ENCODE results near the gene DENND1A.

DENND1A gene

GRCh38 chr9:123493627-123494026 is 436.3 kb downstream of the DENND1A start:
- Histone ChIP-seq H2BK5ac (ENCODE audit: low read depth, low read length, poor library complexity, severe bottlenecking) (no peak overlapping the region), H3K27me3 (ENCODE audit: control insufficient read depth in 1 of 2, insufficient read depth in 1 of 2, low read length in 2 of 2) (no peaks in the 10 kb centered on the region), H4K91ac (ENCODE audit: low read length) (no peak overlapping the region), H3K4me3 (ENCODE audit: insufficient read depth in 1 of 2, low read depth in 1 of 2, low read length in 2 of 2) (no peak overlapping the region), H3K4me2 (ENCODE audit: low read length, poor library complexity, severe bottlenecking) (no peak overlapping the region), H3K14ac (ENCODE audit: low read length in 2 of 2) (no peak overlapping the region), H2BK120ac (ENCODE audit: low read depth, low read length) (no peak overlapping the region), H3K9me3 (ENCODE audit: control insufficient read depth, low read length) (no peaks in the 10 kb centered on the region), H3K4ac (ENCODE audit: low read depth in 1 of 2, low read length in 2 of 2) (no peak overlapping the region), H3K18ac (ENCODE audit: low read depth in 1 of 2, low read length in 2 of 2) (no peak overlapping the region), H3K23ac (ENCODE audit: low read length in 2 of 2) (no peak overlapping the region), H3K27ac (ENCODE audit: low read length, poor library complexity, severe bottlenecking) (no peak overlapping the region), H3K9ac (ENCODE audit: low read length) (no peak overlapping the region), H2BK15ac (ENCODE audit: low read depth, poor library complexity, severe bottlenecking) (no peak overlapping the region), H3K36me3 (ENCODE audit: control insufficient read depth in 1 of 2, insufficient read depth in 2 of 2, low read depth in 1 of 2, low read length in 2 of 2) (no peaks in the 10 kb centered on the region), H2BK12ac (ENCODE audit: low read length in 2 of 2) (no peak overlapping the region), H2AK5ac (ENCODE audit: low read length, severe bottlenecking) (no peak overlapping the region), H4K8ac (ENCODE audit: low read length) (no peak overlapping the region), H2AFZ (ENCODE audit: low read depth, low read length) (no peak overlapping the region), H3K79me1 (replicated peaks; ENCODE audit: low read length, poor library complexity, severe bottlenecking) (no peaks in the 10 kb centered on the region), H3K4me1 (ENCODE audit: control insufficient read depth, insufficient read depth, low read depth, low read length) (no peaks in the 10 kb centered on the region)
- DNase-seq = no peak
- WGBS = 92% methylated on average over 5 of the region's 8 CpGs

DNA sequence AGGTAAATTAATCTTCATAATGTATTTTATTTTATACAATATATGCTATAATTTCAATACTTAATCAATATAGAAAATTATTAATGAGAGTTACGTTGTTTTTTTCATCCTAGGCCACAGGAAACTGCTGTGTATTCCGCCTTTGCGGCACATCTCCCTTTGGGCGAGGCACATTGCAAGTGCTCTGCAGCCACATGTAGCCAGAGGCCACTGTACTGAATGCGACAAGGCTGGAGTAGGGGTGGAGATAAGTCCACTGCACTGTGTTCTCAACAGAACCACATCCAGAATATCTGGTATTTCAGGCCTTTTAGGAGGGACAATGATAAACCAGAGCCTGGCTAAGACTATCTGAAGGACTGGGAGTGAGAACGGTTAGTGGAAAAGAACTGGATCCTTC is 439.2 kb downstream of the DENND1A start:
- Histone ChIP-seq H3K9ac (ENCODE audit: low read length) (no peak overlapping the region), H3K79me1 (replicated peaks; ENCODE audit: low read length, poor library complexity, severe bottlenecking) (no peaks in the 10 kb centered on the region), H3K4ac (ENCODE audit: low read depth in 1 of 2, low read length in 2 of 2) (no peak overlapping the region), H3K23ac (ENCODE audit: low read length in 2 of 2) (no peak overlapping the region), H3K14ac (ENCODE audit: low read length in 2 of 2) (no peak overlapping the region), H2BK5ac (ENCODE audit: low read depth, low read length, poor library complexity, severe bottlenecking) (no peak overlapping the region), H3K4me1 (ENCODE audit: control insufficient read depth, insufficient read depth, low read depth, low read length) (no peaks in the 10 kb centered on the region), H4K91ac (ENCODE audit: low read length) (no peak overlapping the region), H2BK15ac (ENCODE audit: low read depth, poor library complexity, severe bottlenecking) (no peak overlapping the region), H3K27me3 (ENCODE audit: control insufficient read depth in 1 of 2, insufficient read depth in 1 of 2, low read length in 2 of 2) (no peaks in the 10 kb centered on the region), H3K18ac (ENCODE audit: low read depth in 1 of 2, low read length in 2 of 2) (no peak overlapping the region), H4K8ac (ENCODE audit: low read length) (no peak overlapping the region), H3K4me2 (ENCODE audit: low read length, poor library complexity, severe bottlenecking) (no peak overlapping the region), H3K4me3 (ENCODE audit: insufficient read depth in 1 of 2, low read depth in 1 of 2, low read length in 2 of 2) (no peak overlapping the region), H3K36me3 (ENCODE audit: control insufficient read depth in 1 of 2, insufficient read depth in 2 of 2, low read depth in 1 of 2, low read length in 2 of 2) (no peaks in the 10 kb centered on the region), H2BK12ac (ENCODE audit: low read length in 2 of 2) (no peak overlapping the region), H2AK5ac (ENCODE audit: low read length, severe bottlenecking) (no peak overlapping the region), H2BK120ac (ENCODE audit: low read depth, low read length) (no peak overlapping the region), H3K9me3 (ENCODE audit: control insufficient read depth, low read length) (no peaks in the 10 kb centered on the region), H2AFZ (ENCODE audit: low read depth, low read length) (no peak overlapping the region), H3K27ac (ENCODE audit: low read length, poor library complexity, severe bottlenecking) (no peak overlapping the region)
- WGBS = 95% methylated on average over 5 of the region's 6 CpGs
- no peak for DNase-seq

- Histone ChIP-seq H2BK12ac (ENCODE audit: low read length in 2 of 2) (no peak overlapping the region), H3K27me3 (ENCODE audit: control insufficient read depth in 1 of 2, insufficient read depth in 1 of 2, low read length in 2 of 2) (no peaks in the 10 kb centered on the region), H3K36me3 (ENCODE audit: control insufficient read depth in 1 of 2, insufficient read depth in 2 of 2, low read depth in 1 of 2, low read length in 2 of 2) (no peaks in the 10 kb centered on the region), H2AFZ (ENCODE audit: low read depth, low read length) (no peak overlapping the region), H3K9me3 (ENCODE audit: control insufficient read depth, low read length) (no peaks in the 10 kb centered on the region), H4K91ac (ENCODE audit: low read length) (no peak overlapping the region), H3K23ac (ENCODE audit: low read length in 2 of 2) (no peak overlapping the region), H3K9ac (ENCODE audit: low read length) (no peak overlapping the region), H3K79me1 (replicated peaks; ENCODE audit: low read length, poor library complexity, severe bottlenecking) (no peaks in the 10 kb centered on the region), H3K4me2 (ENCODE audit: low read length, poor library complexity, severe bottlenecking) (no peak overlapping the region), H3K4ac (ENCODE audit: low read depth in 1 of 2, low read length in 2 of 2) (no peak overlapping the region), H2BK5ac (ENCODE audit: low read depth, low read length, poor library complexity, severe bottlenecking) (no peak overlapping the region), H3K4me3 (ENCODE audit: insufficient read depth in 1 of 2, low read depth in 1 of 2, low read length in 2 of 2) (no peak overlapping the region), H3K18ac (ENCODE audit: low read depth in 1 of 2, low read length in 2 of 2) (no peak overlapping the region), H2AK5ac (ENCODE audit: low read length, severe bottlenecking) (no peak overlapping the region), H3K27ac (ENCODE audit: low read length, poor library complexity, severe bottlenecking) (no peak overlapping the region), H4K8ac (ENCODE audit: low read length) (no peak overlapping the region), H3K14ac (ENCODE audit: low read length in 2 of 2) (no peak overlapping the region), H2BK15ac (ENCODE audit: low read depth, poor library complexity, severe bottlenecking) (no peak overlapping the region), H3K4me1 (ENCODE audit: control insufficient read depth, insufficient read depth, low read depth, low read length) (no peaks in the 10 kb centered on the region), H2BK120ac (ENCODE audit: low read depth, low read length) (no peak overlapping the region)
- 71% methylated on average over 13 of the region's 16 CpGs for WGBS
- DNase-seq = no peak
These were observed 441.1 kb downstream of the DENND1A start for GRCh38 chr9:123488722-123489321.

DNA sequence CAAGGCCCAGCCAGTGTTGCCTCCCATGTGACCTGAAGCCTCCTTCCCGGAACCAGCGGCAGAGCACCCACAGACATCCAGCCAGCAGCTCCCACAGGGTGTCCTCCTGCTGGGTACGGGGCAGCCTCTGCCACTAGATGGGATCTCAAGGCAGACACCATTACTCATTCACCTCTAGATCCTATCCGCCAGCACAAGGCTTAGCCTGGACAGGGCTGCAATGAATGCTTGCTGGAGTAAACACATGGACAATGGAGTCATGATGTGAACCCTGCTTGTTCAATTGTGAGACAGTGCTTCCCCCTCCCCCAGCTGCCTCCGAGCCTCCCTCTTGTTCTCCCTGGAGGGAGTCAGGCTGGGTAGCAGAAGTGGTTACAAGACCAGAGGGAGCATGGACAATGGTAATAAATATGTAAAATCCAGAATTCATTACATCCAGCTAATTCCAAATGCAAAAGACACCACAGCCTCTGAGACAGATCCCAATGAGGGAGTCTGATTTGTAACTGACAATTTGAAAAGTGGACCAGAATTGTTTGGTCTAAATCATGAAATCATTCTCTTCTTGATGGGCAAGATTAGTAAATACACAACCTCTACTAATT is 441.9 kb downstream of the DENND1A start:
- H3K4me3 ChIP-seq (ENCODE audit: insufficient read depth in 1 of 2, low read depth in 1 of 2, low read length in 2 of 2) = no peak overlapping the region
- H3K4me2 ChIP-seq (ENCODE audit: low read length, poor library complexity, severe bottlenecking) = no peak overlapping the region
- no peaks in the 10 kb centered on the region for H3K4me1 ChIP-seq (ENCODE audit: control insufficient read depth, insufficient read depth, low read depth, low read length)
- H2AFZ ChIP-seq (ENCODE audit: low read depth, low read length) = no peak overlapping the region
- H3K14ac ChIP-seq (ENCODE audit: low read length in 2 of 2) = no peak overlapping the region
- H3K18ac ChIP-seq (ENCODE audit: low read depth in 1 of 2, low read length in 2 of 2) = no peak overlapping the region
- no peak overlapping the region for H4K91ac ChIP-seq (ENCODE audit: low read length)
- WGBS = 97% methylated on average over 3 of the region's 5 CpGs
- no peak overlapping the region for H2BK120ac ChIP-seq (ENCODE audit: low read depth, low read length)
- no peak overlapping the region for H3K27ac ChIP-seq (ENCODE audit: low read length, poor library complexity, severe bottlenecking)
- DNase-seq = no peak
- H3K4ac ChIP-seq (ENCODE audit: low read depth in 1 of 2, low read length in 2 of 2) = no peak overlapping the region
- no peak overlapping the region for H2BK15ac ChIP-seq (ENCODE audit: low read depth, poor library complexity, severe bottlenecking)
- H3K79me1 ChIP-seq (replicated peaks; ENCODE audit: low read length, poor library complexity, severe bottlenecking) = no peaks in the 10 kb centered on the region
- H3K27me3 ChIP-seq (ENCODE audit: control insufficient read depth in 1 of 2, insufficient read depth in 1 of 2, low read length in 2 of 2) = no peaks in the 10 kb centered on the region
- H4K8ac ChIP-seq (ENCODE audit: low read length) = no peak overlapping the region
- H2BK5ac ChIP-seq (ENCODE audit: low read depth, low read length, poor library complexity, severe bottlenecking) = no peak overlapping the region
- H3K23ac ChIP-seq (ENCODE audit: low read length in 2 of 2) = no peak overlapping the region
- H2AK5ac ChIP-seq (ENCODE audit: low read length, severe bottlenecking) = no peak overlapping the region
- H3K9me3 ChIP-seq (ENCODE audit: control insufficient read depth, low read length) = no peaks in the 10 kb centered on the region
- H2BK12ac ChIP-seq (ENCODE audit: low read length in 2 of 2) = no peak overlapping the region
- H3K36me3 ChIP-seq (ENCODE audit: control insufficient read depth in 1 of 2, insufficient read depth in 2 of 2, low read depth in 1 of 2, low read length in 2 of 2) = no peaks in the 10 kb centered on the region
- no peak overlapping the region for H3K9ac ChIP-seq (ENCODE audit: low read length)
